Stimulated activated naive CD8-positive, alpha-beta T cell treated with anti-CD3 and anti-CD28 coated beads, Interleukin-15, Interleukin-2, amounts not matched to agents 100 ng/mL and 50 ng/mL, for 24 hours (primary cell): Measurements from ENCODE around the gene ATG4C.
A peak's percentile ranks its signal among the peaks of the same experiment; 100 is the strongest.
"Not testable (repeated sequence)": the region's sequence is repeated elsewhere in the genome, so short reads cannot be mapped to it uniquely, and the experiment has no call there.

Experiments used
- H3K27ac Mint-ChIP-seq: one replicate; pipeline ENCODE4 v1.8.0; 2021; ENCODE audit warnings: mild to moderate bottlenecking, mixed read lengths
- H3K27me3 Mint-ChIP-seq: one replicate; pipeline ENCODE4 v1.8.0; 2021; ENCODE audit warnings: mixed read lengths
- H3K36me3 Mint-ChIP-seq: one replicate; pipeline ENCODE4 v1.8.0; 2021; ENCODE audit warnings: low read depth, mixed read lengths
- H3K4me1 Mint-ChIP-seq: one replicate; pipeline ENCODE4 v1.8.0; 2021; ENCODE audit warnings: low read depth, mixed read lengths
- H3K4me3 Mint-ChIP-seq: one replicate; pipeline ENCODE4 v1.8.0; 2021; ENCODE audit warnings: mild to moderate bottlenecking, mixed read lengths
- H3K9me3 Mint-ChIP-seq: one replicate; pipeline ENCODE4 v1.8.0; 2021; ENCODE audit warnings: mixed read lengths

The ATG4C gene

GRCh38 chr1:62800281-62800680 lies 16.3 kb downstream of the ATG4C start:
- Mint-ChIP-seq H3K27ac (peak overlapping the region; percentile 59), H3K4me1 (peaks cover 31% of the 10 kb centered on the region)

GRCh38 chr1:62800825-62801306 lies 16.9 kb downstream of the ATG4C start:
- H3K4me1 Mint-ChIP-seq = peaks cover 26% of the 10 kb centered on the region
- no peaks in the 10 kb centered on the region for H3K9me3 Mint-ChIP-seq
- peaks cover 18% of the 10 kb centered on the region for H3K36me3 Mint-ChIP-seq
- peak overlapping the region; percentile 59 for H3K27ac Mint-ChIP-seq
- H3K4me3 Mint-ChIP-seq = no peak overlapping the region
- no peaks in the 10 kb centered on the region for H3K27me3 Mint-ChIP-seq

More at GRCh38 chr1:62800281-62800680, 16.3 kb downstream of the ATG4C start:
- Mint-ChIP-seq H3K9me3 (no peaks in the 10 kb centered on the region), H3K4me3 (no peak overlapping the region), H3K27me3 (no peaks in the 10 kb centered on the region), H3K36me3 (peaks cover 15% of the 10 kb centered on the region)

- H3K4me1 Mint-ChIP-seq = peaks cover 12% of the 10 kb centered on the region
- no peak overlapping the region for H3K27ac Mint-ChIP-seq
- peaks cover 57% of the 10 kb centered on the region for H3K36me3 Mint-ChIP-seq
- H3K4me3 Mint-ChIP-seq = no peak overlapping the region
- no peaks in the 10 kb centered on the region for H3K27me3 Mint-ChIP-seq
- no peaks in the 10 kb centered on the region for H3K9me3 Mint-ChIP-seq
These were observed 25.9 kb downstream of the ATG4C start for GRCh38 chr1:62809788-62810187.

GRCh38 chr1:62810420-62811274 lies 26.7 kb downstream of the ATG4C start:
- H3K27me3 Mint-ChIP-seq = no peaks in the 10 kb centered on the region
- H3K4me1 Mint-ChIP-seq = peaks cover 12% of the 10 kb centered on the region
- no peak overlapping the region for H3K27ac Mint-ChIP-seq
- H3K9me3 Mint-ChIP-seq = no peaks in the 10 kb centered on the region
- no peak overlapping the region for H3K4me3 Mint-ChIP-seq
- peaks cover 60% of the 10 kb centered on the region for H3K36me3 Mint-ChIP-seq

- no peak overlapping the region for H3K4me3 Mint-ChIP-seq
- no peaks in the 10 kb centered on the region for H3K4me1 Mint-ChIP-seq
- no peak overlapping the region for H3K27ac Mint-ChIP-seq
- peaks cover 4% of the 10 kb centered on the region for H3K9me3 Mint-ChIP-seq
- no peaks in the 10 kb centered on the region for H3K27me3 Mint-ChIP-seq
- peaks cover 33% of the 10 kb centered on the region for H3K36me3 Mint-ChIP-seq
These were observed 39.6 kb downstream of the ATG4C start for GRCh38 chr1:62823556-62823955.

- Mint-ChIP-seq H3K9me3 (peaks cover 4% of the 10 kb centered on the region), H3K27ac (no peak overlapping the region), H3K4me1 (no peaks in the 10 kb centered on the region), H3K27me3 (no peaks in the 10 kb centered on the region), H3K4me3 (no peak overlapping the region), H3K36me3 (peaks cover 40% of the 10 kb centered on the region)
These were observed 43.0 kb downstream of the ATG4C start for GRCh38 chr1:62826901-62827300.

- not testable (repeated sequence) for H3K27ac Mint-ChIP-seq, H3K4me1 Mint-ChIP-seq, H3K9me3 Mint-ChIP-seq, H3K27me3 Mint-ChIP-seq, H3K4me3 Mint-ChIP-seq
- peaks cover 40% of the 10 kb centered on the region for H3K36me3 Mint-ChIP-seq
These were observed 43.9 kb downstream of the ATG4C start for GRCh38 chr1:62827786-62828185.

GRCh38 chr1:62832276-62832675 lies 48.3 kb downstream of the ATG4C start:
- no peak overlapping the region for H3K4me3 Mint-ChIP-seq
- H3K9me3 Mint-ChIP-seq = peaks cover 1% of the 10 kb centered on the region
- no peaks in the 10 kb centered on the region for H3K4me1 Mint-ChIP-seq
- peaks cover 31% of the 10 kb centered on the region for H3K36me3 Mint-ChIP-seq
- H3K27ac Mint-ChIP-seq = no peak overlapping the region
- no peaks in the 10 kb centered on the region for H3K27me3 Mint-ChIP-seq

- no peaks in the 10 kb centered on the region for H3K4me1 Mint-ChIP-seq
- H3K4me3 Mint-ChIP-seq = no peak overlapping the region
- H3K27ac Mint-ChIP-seq = no peak overlapping the region
- no peaks in the 10 kb centered on the region for H3K27me3 Mint-ChIP-seq
- no peaks in the 10 kb centered on the region for H3K9me3 Mint-ChIP-seq
- H3K36me3 Mint-ChIP-seq = peaks cover 27% of the 10 kb centered on the region
These were observed 49.6 kb downstream of the ATG4C start for GRCh38 chr1:62833529-62833928.

GRCh38 chr1:62834400-62834961 lies 50.5 kb downstream of the ATG4C start:
- Mint-ChIP-seq H3K4me1 (no peaks in the 10 kb centered on the region), H3K27me3 (no peaks in the 10 kb centered on the region), H3K9me3 (no peaks in the 10 kb centered on the region), H3K36me3 (peaks cover 27% of the 10 kb centered on the region), H3K4me3 (no peak overlapping the region), H3K27ac (no peak overlapping the region)

- no peak overlapping the region for H3K27ac Mint-ChIP-seq
These were observed 53.1 kb downstream of the ATG4C start for GRCh38 chr1:62836856-62837540.

GRCh38 chr1:62840555-62840954 lies 56.6 kb downstream of the ATG4C start:
- Mint-ChIP-seq H3K27ac (no peak overlapping the region), H3K36me3 (peaks cover 6% of the 10 kb centered on the region), H3K4me3 (no peak overlapping the region), H3K27me3 (no peaks in the 10 kb centered on the region), H3K9me3 (no peaks in the 10 kb centered on the region), H3K4me1 (no peaks in the 10 kb centered on the region)

More at GRCh38 chr1:62836856-62837540, 53.1 kb downstream of the ATG4C start:
- Mint-ChIP-seq H3K4me3 (no peak overlapping the region), H3K27me3 (no peaks in the 10 kb centered on the region), H3K9me3 (no peaks in the 10 kb centered on the region), H3K4me1 (no peaks in the 10 kb centered on the region), H3K36me3 (peaks cover 12% of the 10 kb centered on the region)

GRCh38 chr1:62841587-62842169 lies 57.7 kb downstream of the ATG4C start:
- Mint-ChIP-seq H3K36me3 (peaks cover 6% of the 10 kb centered on the region), H3K27ac (no peak overlapping the region), H3K4me1 (no peaks in the 10 kb centered on the region), H3K9me3 (no peaks in the 10 kb centered on the region), H3K4me3 (no peak overlapping the region), H3K27me3 (no peaks in the 10 kb centered on the region)

GRCh38 chr1:62844030-62844429 lies 60.1 kb downstream of the ATG4C start:
- Mint-ChIP-seq H3K4me1 (no peaks in the 10 kb centered on the region), H3K27me3 (no peaks in the 10 kb centered on the region), H3K4me3 (no peak overlapping the region), H3K27ac (no peak overlapping the region), H3K36me3 (no peaks in the 10 kb centered on the region), H3K9me3 (no peaks in the 10 kb centered on the region)

- Mint-ChIP-seq H3K9me3 (no peaks in the 10 kb centered on the region), H3K27ac (no peak overlapping the region), H3K27me3 (no peaks in the 10 kb centered on the region), H3K4me1 (no peaks in the 10 kb centered on the region), H3K36me3 (peaks cover 5% of the 10 kb centered on the region), H3K4me3 (no peak overlapping the region)
These were observed 65.1 kb downstream of the ATG4C start for GRCh38 chr1:62849031-62849430.
